Stomach smooth muscle (tissue), 2 donors: Measurements from ENCODE around the gene MYO1B.

Source experiments
- H3K27ac ChIP-seq: one replicate; pipeline ENCODE4 v1.7.0; 2013; ENCODE audit warnings: mild to moderate bottlenecking, low read length, inconsistent platforms
- H3K27me3 ChIP-seq, 2 donors: one replicate each; pipeline ENCODE4 v1.7.0; 2013; ENCODE audit warnings: low read length in 2 of 2; ENCODE audit not compliant: insufficient read depth in 2 of 2, control insufficient read depth in 1 of 2
- H3K36me3 ChIP-seq, 2 donors: one replicate each; pipeline ENCODE4 v1.7.0; 2013; ENCODE audit warnings: low read length in 2 of 2; ENCODE audit not compliant: control insufficient read depth in 2 of 2, insufficient read depth in 2 of 2
- H3K4me1 ChIP-seq: one replicate; pipeline ENCODE4 v1.7.0; 2013; ENCODE audit warnings: low read length; ENCODE audit not compliant: control insufficient read depth, insufficient read depth
- H3K4me3 ChIP-seq, 2 donors: one replicate each; pipeline ENCODE4 v1.7.0; 2013; ENCODE audit warnings: low read length in 2 of 2
- H3K9ac ChIP-seq, 2 donors: one replicate each; pipeline ENCODE4 v1.7.0; 2013; ENCODE audit warnings: low read length in 2 of 2, mild to moderate bottlenecking in 1 of 2
- H3K9me3 ChIP-seq, 2 donors: one replicate each; pipeline ENCODE4 v1.7.0; 2013; ENCODE audit warnings: low read length in 2 of 2; ENCODE audit not compliant: control insufficient read depth in 2 of 2
- donor health status: healthy.
- donor health status: Pancreatic carcinoma.

The MYO1B gene

DNA sequence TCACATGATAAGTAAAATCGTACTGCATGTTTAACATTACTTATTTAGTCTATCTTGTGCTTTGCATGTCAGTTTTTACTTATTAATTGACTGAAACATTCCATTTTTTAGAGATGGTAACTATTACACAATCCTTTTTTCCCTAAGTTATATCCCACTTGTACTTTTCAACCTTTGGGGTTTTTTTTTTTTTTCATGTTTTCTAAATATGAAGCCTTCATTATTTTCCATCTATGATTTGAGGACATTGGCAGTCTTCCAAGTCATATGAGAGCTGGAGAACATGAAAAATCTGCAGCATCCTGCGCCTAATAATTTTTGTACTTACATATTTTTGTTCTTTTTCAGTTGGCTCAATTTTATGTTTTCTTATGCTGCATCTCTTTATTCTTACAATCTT lies 113.9 kb downstream of the MYO1B start:
- H3K27ac ChIP-seq: no peak overlapping the region

GRCh38 chr2:191360918-191361317 lies 115.7 kb downstream of the MYO1B start:
- H3K36me3 ChIP-seq: no peaks in the 10 kb centered on the region
- H3K9me3 ChIP-seq: no peaks in the 10 kb centered on the region
- no peak overlapping the region for H3K27ac ChIP-seq
- no peaks in the 10 kb centered on the region for H3K4me1 ChIP-seq
- H3K4me3 ChIP-seq: no peak overlapping the region
- no peak overlapping the region for H3K9ac ChIP-seq
- no peaks in the 10 kb centered on the region for H3K27me3 ChIP-seq

More for the DNA sequence above, 113.9 kb downstream of the MYO1B start:
- Histone ChIP-seq H3K4me3 (no peak overlapping the region), H3K9me3 (no peaks in the 10 kb centered on the region), H3K9ac (no peak overlapping the region), H3K36me3 (no peaks in the 10 kb centered on the region), H3K27me3 (no peaks in the 10 kb centered on the region), H3K4me1 (no peaks in the 10 kb centered on the region)

DNA sequence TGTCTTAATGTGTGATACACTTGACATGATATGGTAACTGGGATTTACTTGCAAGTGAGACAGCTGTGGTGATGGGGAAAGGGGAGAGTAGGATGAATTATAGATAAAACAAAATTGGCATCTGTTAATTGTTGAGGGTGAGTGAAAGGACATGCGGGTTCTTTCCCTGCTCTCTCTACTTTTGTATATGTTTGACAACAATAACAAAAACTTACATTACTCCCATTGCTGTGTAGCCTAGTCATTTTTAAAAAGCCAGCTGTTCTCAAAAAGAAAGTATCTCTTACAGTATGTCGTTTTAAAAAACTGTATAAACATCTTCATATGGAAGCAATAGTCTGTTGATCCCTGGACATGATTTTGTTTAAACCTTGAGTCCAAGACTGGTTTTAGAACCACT lies 117.6 kb downstream of the MYO1B start:
- Histone ChIP-seq H3K27me3 (no peaks in the 10 kb centered on the region), H3K9ac (no peak overlapping the region), H3K4me3 (no peak overlapping the region), H3K36me3 (no peaks in the 10 kb centered on the region), H3K27ac (no peak overlapping the region), H3K4me1 (no peaks in the 10 kb centered on the region), H3K9me3 (no peaks in the 10 kb centered on the region)

- Histone ChIP-seq H3K27me3 (no peaks in the 10 kb centered on the region), H3K27ac (no peak overlapping the region), H3K4me3 (no peak overlapping the region), H3K9me3 (no peaks in the 10 kb centered on the region), H3K36me3 (no peaks in the 10 kb centered on the region), H3K9ac (no peak overlapping the region), H3K4me1 (no peaks in the 10 kb centered on the region)
These were observed 118.1 kb downstream of the MYO1B start for GRCh38 chr2:191363267-191363666.

GRCh38 chr2:191365089-191365488 lies 119.9 kb downstream of the MYO1B start:
- no peak overlapping the region for H3K9ac ChIP-seq
- H3K9me3 ChIP-seq: no peaks in the 10 kb centered on the region
- no peaks in the 10 kb centered on the region for H3K36me3 ChIP-seq
- H3K27me3 ChIP-seq: no peaks in the 10 kb centered on the region
- no peak overlapping the region for H3K4me3 ChIP-seq
- no peaks in the 10 kb centered on the region for H3K4me1 ChIP-seq
- H3K27ac ChIP-seq: no peak overlapping the region

- H3K27me3 ChIP-seq: no peaks in the 10 kb centered on the region
- no peaks in the 10 kb centered on the region for H3K9me3 ChIP-seq
- H3K9ac ChIP-seq: no peak overlapping the region
- H3K27ac ChIP-seq: no peak overlapping the region
- no peak overlapping the region for H3K4me3 ChIP-seq
- no peaks in the 10 kb centered on the region for H3K36me3 ChIP-seq
- no peaks in the 10 kb centered on the region for H3K4me1 ChIP-seq
These were observed 121.0 kb downstream of the MYO1B start for GRCh38 chr2:191366199-191366598.

- Histone ChIP-seq H3K9ac (no peak overlapping the region), H3K4me1 (no peaks in the 10 kb centered on the region), H3K27ac (no peak overlapping the region), H3K27me3 (no peaks in the 10 kb centered on the region), H3K36me3 (no peaks in the 10 kb centered on the region), H3K4me3 (no peak overlapping the region), H3K9me3 (no peaks in the 10 kb centered on the region)
These were observed 123.8 kb downstream of the MYO1B start for GRCh38 chr2:191369034-191369433.

DNA sequence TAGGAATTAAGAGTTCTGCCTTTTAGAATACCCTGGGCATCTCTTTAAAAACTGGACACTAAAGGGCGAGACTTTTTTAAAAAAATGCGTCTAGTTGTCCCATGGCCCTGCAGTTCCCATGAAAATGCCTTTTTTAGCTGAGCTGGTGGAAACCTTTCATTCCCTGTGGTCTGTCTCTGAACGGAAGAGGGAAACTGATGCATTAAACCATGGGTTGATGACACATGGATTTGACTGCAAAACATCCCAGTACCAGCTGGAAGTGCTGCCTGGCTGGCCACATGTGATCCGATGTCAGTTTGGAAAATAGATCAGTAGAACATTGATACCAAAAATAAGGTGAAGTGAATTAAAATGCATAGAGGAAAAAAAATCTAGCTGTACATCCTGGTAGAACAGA lies 129.2 kb downstream of the MYO1B start:
- no peaks in the 10 kb centered on the region for H3K36me3 ChIP-seq
- H3K27me3 ChIP-seq: no peaks in the 10 kb centered on the region
- no peak overlapping the region for H3K4me3 ChIP-seq
- H3K9me3 ChIP-seq: no peaks in the 10 kb centered on the region
- no peak overlapping the region for H3K27ac ChIP-seq
- no peak overlapping the region for H3K9ac ChIP-seq
- H3K4me1 ChIP-seq: no peaks in the 10 kb centered on the region

DNA sequence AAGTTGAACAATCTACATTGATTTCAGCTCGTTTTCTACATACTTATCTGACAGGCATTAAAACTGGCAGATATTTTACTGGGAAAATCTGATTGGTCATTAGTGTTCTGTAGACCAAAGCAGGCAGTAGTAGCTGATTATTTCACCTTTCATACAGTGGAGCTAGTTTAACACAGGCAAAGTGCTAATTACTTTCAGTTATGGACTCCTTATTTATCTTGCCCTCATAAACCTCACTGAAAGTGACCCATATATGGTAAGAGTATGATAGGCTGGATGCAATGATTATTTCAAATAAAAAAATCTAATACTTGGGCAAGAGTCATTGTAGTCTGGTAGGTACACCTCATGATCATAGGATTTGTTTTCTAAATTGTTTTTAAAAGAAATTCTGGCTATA lies 129.7 kb downstream of the MYO1B start:
- Histone ChIP-seq H3K4me1 (no peaks in the 10 kb centered on the region), H3K27ac (no peak overlapping the region), H3K9ac (no peak overlapping the region), H3K36me3 (no peaks in the 10 kb centered on the region), H3K9me3 (no peaks in the 10 kb centered on the region), H3K27me3 (no peaks in the 10 kb centered on the region), H3K4me3 (no peak overlapping the region)

DNA sequence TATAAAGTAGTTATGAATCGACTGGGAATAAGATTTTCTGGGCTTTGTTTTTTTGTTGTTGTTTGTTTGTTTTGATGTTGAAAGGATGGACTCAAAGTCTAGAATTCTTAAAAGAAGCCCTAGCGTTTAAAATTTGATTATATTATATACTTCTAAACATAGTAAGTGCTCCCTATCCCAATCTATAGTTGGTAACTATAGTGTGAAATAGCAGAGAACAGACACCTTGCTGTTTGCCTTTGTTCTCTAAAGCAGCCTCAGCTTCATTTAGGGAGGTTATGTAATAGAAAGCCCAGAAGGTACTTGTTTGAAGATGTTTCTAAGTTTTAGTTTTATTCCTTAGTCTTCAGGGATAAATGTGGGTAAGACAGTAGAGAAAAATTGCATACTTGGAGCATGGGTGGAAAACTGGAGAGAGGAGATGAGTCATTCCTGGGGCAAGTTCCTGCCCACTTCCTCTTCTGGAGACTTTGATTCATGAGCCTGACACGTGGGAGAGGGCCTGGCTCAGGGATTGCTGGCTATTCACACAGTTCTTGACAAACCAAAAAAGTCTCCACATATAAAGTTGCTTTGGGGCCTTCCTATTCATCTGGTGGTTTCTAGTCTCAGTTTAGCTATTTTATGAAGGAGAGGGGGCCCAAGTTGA lies 131.9 kb downstream of the MYO1B start:
- Histone ChIP-seq H3K4me3 (no peak overlapping the region), H3K9ac (no peak overlapping the region), H3K4me1 (no peaks in the 10 kb centered on the region), H3K27me3 (no peaks in the 10 kb centered on the region), H3K27ac (no peak overlapping the region), H3K9me3 (no peaks in the 10 kb centered on the region), H3K36me3 (no peaks in the 10 kb centered on the region)

GRCh38 chr2:191379375-191379774 lies 134.2 kb downstream of the MYO1B start:
- no peaks in the 10 kb centered on the region for H3K9me3 ChIP-seq
- no peak overlapping the region for H3K27ac ChIP-seq
- no peak overlapping the region for H3K9ac ChIP-seq
- H3K36me3 ChIP-seq: no peaks in the 10 kb centered on the region
- no peaks in the 10 kb centered on the region for H3K4me1 ChIP-seq
- no peaks in the 10 kb centered on the region for H3K27me3 ChIP-seq
- H3K4me3 ChIP-seq: no peak overlapping the region
